Stimulated activated naive B cell treated with anti-CD40 and anti-IgM and Interleukin-4, amounts not matched to agents 10 μg/mL and 1 μg/mL and 100 μg/mL, for 72 hours (primary cell): ENCODE measurements around the gene KMT5B.

Source experiments
- ATAC-seq, 2 donors: fragments of 150-1000 bp; cut with Tn5 transposase; replicated peaks; 2 replicates each; pipeline ENCODE4 v1.10.0; 2021; ENCODE audit warnings: moderate library complexity in 1 of 2
- DNase-seq: peaks from one replicate; pipeline ENCODE4 v3.0.0; 2021
- H3K27ac Mint-ChIP-seq: one replicate; pipeline ENCODE4 v1.8.0; 2022; ENCODE audit warnings: mild to moderate bottlenecking, mixed read lengths
- H3K27me3 Mint-ChIP-seq, 2 donors: one replicate each; pipeline ENCODE4 v1.8.0; 2022; ENCODE audit warnings: mixed read lengths in 2 of 2
- H3K36me3 Mint-ChIP-seq, 2 donors: one replicate each; pipeline ENCODE4 v1.8.0; 2022; ENCODE audit warnings: mixed read lengths in 2 of 2, mild to moderate bottlenecking in 1 of 2
- H3K4me1 Mint-ChIP-seq, 2 donors: one replicate each; pipeline ENCODE4 v1.8.0; 2022; ENCODE audit warnings: mixed read lengths in 2 of 2, mild to moderate bottlenecking in 1 of 2
- H3K4me3 Mint-ChIP-seq, 2 donors: one replicate each; pipeline ENCODE4 v1.8.0; 2022; ENCODE audit warnings: mild to moderate bottlenecking in 2 of 2, mixed read lengths in 2 of 2, moderate library complexity in 1 of 2
- H3K9me3 Mint-ChIP-seq, 2 donors: one replicate each; pipeline ENCODE4 v1.8.0; 2022; ENCODE audit warnings: mixed read lengths in 2 of 2, mild to moderate bottlenecking in 1 of 2

KMT5B gene

GRCh38 chr11:68153742-68154141 is 59.4 kb downstream of the KMT5B start:
- H3K9me3 Mint-ChIP-seq: no peaks in the 10 kb centered on the region
- no peak for DNase-seq
- no peaks in the 10 kb centered on the region for H3K4me1 Mint-ChIP-seq
- no peak overlapping the region for H3K27ac Mint-ChIP-seq
- no peak for ATAC-seq
- H3K4me3 Mint-ChIP-seq: no peak overlapping the region
- H3K27me3 Mint-ChIP-seq: no peaks in the 10 kb centered on the region
- peaks cover 10 to 11% of the 10 kb centered on the region in 2 donors for H3K36me3 Mint-ChIP-seq

DNA sequence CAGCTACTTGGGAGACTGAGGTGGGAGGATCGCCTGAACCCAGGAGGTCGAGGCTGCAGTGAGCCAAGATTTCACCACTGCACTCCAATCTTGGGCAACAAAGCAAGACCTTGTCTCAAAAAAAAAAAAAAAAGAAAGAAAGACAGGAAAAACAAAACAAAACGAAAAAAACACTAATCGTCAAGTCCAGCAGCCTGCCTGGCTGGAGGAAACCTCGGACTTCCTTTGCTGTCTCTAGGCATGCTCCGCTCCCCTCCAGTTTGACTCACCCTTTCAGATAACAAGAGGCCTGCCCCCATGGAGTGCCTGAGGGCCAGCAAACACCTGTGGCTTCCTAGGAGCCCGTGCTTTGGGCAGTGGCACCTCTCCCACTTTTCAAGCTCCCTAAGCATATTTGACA is 63.1 kb downstream of the KMT5B start:
- H3K4me3 Mint-ChIP-seq: no peak overlapping the region
- no peaks in the 10 kb centered on the region for H3K9me3 Mint-ChIP-seq
- H3K27me3 Mint-ChIP-seq: peaks cover 0 to 4% of the 10 kb centered on the region in 2 donors
- no peaks in the 10 kb centered on the region for H3K36me3 Mint-ChIP-seq
- no peak overlapping the region for H3K27ac Mint-ChIP-seq
- H3K4me1 Mint-ChIP-seq: no peaks in the 10 kb centered on the region
- DNase-seq (no peak), ATAC-seq (no peak)

DNA sequence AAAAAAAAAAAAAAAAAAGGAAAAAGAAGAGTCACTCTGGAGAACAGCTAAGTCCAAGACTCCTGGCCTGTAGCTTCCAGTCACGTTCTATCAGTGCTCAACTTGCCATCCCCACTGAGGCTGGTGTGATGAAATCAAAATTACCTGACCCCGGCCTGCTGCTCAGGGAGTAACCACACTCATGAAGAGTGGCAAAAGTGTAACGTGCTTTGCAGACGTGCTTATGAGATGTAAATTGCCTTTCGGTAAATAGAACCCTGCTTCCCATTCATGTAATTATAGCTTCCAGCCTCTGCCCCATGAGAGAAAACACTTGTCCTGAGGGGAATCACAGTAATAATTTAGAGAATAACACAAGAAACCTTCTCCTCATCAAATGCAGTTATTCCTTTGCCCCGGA is 63.7 kb downstream of the KMT5B start:
- no peak overlapping the region for H3K27ac Mint-ChIP-seq
- no peak for ATAC-seq
- H3K4me1 Mint-ChIP-seq: no peaks in the 10 kb centered on the region
- no peaks in the 10 kb centered on the region for H3K9me3 Mint-ChIP-seq
- H3K4me3 Mint-ChIP-seq: no peak overlapping the region
- H3K36me3 Mint-ChIP-seq: no peaks in the 10 kb centered on the region
- DNase-seq: no peak
- peaks cover 0 to 4% of the 10 kb centered on the region in 2 donors for H3K27me3 Mint-ChIP-seq

DNA sequence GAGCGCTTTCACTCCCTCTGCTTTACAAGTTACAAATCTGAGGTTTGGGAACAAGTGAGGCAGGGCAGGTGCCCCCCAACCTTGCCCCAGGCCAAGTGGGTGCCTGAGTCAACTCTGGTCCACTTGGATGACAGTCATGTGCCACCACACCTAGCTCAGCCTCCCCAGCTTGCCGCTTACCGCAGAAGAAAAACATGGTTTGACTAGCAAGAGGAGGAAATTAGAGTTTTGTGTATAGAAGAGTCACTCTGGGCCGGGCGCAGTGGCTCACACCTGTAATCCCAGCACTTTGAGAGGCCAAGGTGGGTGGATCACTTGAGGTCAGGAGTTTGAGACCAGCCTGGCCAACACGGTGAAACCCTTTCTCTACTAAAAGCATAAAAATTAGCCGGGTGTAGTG is 64.2 kb downstream of the KMT5B start:
- no peaks in the 10 kb centered on the region for H3K36me3 Mint-ChIP-seq
- no peak overlapping the region for H3K27ac Mint-ChIP-seq
- H3K4me1 Mint-ChIP-seq: no peaks in the 10 kb centered on the region
- DNase-seq (no peak), ATAC-seq (no peak)
- no peaks in the 10 kb centered on the region for H3K9me3 Mint-ChIP-seq
- H3K27me3 Mint-ChIP-seq: peaks cover 0 to 4% of the 10 kb centered on the region in 2 donors
- no peak overlapping the region for H3K4me3 Mint-ChIP-seq

GRCh38 chr11:68148071-68148805 is 64.9 kb downstream of the KMT5B start:
- Mint-ChIP-seq H3K4me1 (no peaks in the 10 kb centered on the region), H3K27ac (no peak overlapping the region), H3K27me3 (peaks cover 0 to 4% of the 10 kb centered on the region in 2 donors), H3K36me3 (no peaks in the 10 kb centered on the region), H3K9me3 (no peaks in the 10 kb centered on the region), H3K4me3 (no peak overlapping the region)
- no peak for DNase-seq
- no peak for ATAC-seq

DNA sequence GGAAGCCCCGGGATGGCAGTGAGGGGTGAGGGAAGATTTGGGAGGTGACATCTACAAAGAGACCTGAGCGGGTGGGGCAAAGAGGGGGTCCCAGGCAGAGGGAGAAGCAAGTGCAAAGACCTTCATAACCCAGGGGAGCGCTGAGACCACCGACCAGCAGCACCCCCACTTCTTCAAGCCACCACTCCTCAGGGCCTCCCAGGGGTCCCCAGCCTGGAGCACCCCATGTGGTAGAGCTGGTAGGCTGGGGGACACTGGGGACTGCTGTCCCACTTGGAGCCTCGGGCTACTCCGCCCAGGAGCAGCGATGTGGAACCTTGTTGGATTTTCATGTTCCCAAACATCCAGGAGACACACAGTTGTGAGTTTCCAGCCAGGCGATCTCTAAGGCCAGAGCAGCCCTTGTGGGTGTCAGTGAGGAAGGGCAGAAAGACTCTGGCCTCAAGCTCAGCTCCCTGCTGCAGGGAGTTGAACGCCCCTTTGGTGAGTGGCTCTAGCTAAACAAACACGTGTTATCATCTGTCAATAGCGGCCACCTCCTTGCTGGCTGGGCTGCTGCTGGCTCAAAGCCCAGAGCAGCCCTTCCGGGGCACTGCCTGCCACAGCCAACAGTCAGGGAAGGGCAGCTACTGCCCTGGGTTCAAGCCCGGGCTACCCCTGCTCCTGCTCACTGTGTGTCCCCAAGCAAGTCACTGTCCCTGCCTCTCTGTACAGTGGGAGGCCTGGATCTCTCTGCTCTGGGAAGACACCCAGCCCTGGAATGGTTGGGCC is 66.2 kb downstream of the KMT5B start:
- ATAC-seq: no peak
- Mint-ChIP-seq H3K4me3 (no peak overlapping the region), H3K27me3 (peaks cover 0 to 4% of the 10 kb centered on the region in 2 donors), H3K9me3 (no peaks in the 10 kb centered on the region), H3K36me3 (no peaks in the 10 kb centered on the region), H3K4me1 (peaks cover 0 to 8% of the 10 kb centered on the region in 2 donors), H3K27ac (no peak overlapping the region)
- DNase-seq: no peak

DNA sequence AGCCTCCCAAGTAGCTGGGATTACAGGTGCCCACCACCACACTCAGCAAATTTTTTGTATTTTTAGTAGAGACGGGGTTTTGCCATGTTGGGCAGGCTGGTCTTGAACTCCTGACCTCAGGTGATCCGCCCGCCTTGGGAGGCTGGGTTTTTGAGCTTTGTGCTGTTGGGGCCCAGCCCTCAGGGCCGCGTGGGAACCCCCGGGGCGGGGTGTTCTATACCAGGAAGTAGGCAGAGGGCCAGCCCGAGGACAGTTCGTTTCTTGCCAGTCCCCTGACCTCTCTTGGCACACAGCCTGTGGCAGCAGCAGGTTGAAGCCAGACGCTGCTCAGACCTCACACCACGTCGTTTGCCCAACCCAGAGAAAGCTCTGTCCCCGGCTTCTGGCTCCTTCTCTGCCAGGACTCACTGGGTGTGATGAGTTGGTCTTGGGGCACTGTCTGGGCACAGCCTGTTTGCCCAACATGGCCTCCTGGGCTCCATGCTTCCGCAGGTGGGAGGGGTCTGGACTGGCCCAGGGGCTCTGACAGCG is 67.0 kb downstream of the KMT5B start:
- Mint-ChIP-seq H3K4me3 (no peak overlapping the region), H3K4me1 (peaks cover 5 to 17% of the 10 kb centered on the region in 2 donors), H3K36me3 (no peaks in the 10 kb centered on the region), H3K9me3 (no peaks in the 10 kb centered on the region), H3K27ac (no peak overlapping the region), H3K27me3 (peaks cover 0 to 4% of the 10 kb centered on the region in 2 donors)
- no peak for ATAC-seq
- no peak for DNase-seq

DNA sequence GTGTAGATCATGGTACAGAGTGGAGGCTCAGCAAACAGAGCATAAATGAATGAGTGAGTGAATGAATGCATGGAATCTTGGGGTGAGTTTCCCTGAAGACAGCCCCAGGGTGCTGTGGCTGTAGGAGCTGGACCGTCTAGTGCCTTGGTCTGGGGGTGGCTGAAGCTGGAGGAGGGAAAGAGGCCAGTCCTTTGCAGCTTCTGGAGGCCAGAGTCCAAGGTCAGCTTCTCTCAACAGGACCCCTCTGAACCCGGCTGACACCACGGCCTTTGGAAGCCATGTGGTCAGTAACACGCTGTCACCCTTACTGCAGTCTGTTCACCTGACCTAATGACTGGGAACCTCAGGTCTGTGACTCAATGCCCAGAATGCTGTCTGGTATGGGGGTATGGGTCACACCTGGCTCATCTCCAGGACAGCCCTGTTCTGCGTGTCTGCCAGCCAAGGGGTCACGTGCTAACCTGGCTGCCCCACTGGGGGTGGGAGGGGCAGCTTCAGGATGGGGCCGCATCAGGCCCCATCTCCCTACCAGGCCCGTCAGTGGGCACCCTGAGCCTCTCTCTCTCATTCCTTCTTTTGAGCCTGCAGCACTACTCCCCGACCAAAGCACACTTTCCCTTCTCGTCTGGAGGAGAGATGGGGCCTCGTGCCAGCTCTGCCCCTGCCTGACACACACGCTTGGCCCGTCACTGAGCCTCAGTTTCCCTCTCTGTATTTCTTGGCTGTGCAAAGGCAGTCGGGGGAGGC is 67.8 kb downstream of the KMT5B start:
- DNase-seq (no peak), ATAC-seq (no peak)
- no peak overlapping the region for H3K27ac Mint-ChIP-seq

GRCh38 chr11:68143310-68143689 is 69.8 kb downstream of the KMT5B start:
- H3K9me3 Mint-ChIP-seq: no peaks in the 10 kb centered on the region
- peaks cover 6 to 8% of the 10 kb centered on the region in 2 donors for H3K27me3 Mint-ChIP-seq
- ATAC-seq: no peak
- DNase-seq: no peak
- H3K36me3 Mint-ChIP-seq: no peaks in the 10 kb centered on the region
- H3K27ac Mint-ChIP-seq: peak overlapping the region; percentile 20
- H3K4me1 Mint-ChIP-seq: peaks cover 6 to 22% of the 10 kb centered on the region in 2 donors
- no peak overlapping the region for H3K4me3 Mint-ChIP-seq

More for the DNA sequence above, 67.8 kb downstream of the KMT5B start:
- Mint-ChIP-seq H3K9me3 (no peaks in the 10 kb centered on the region), H3K27me3 (peaks cover 0 to 4% of the 10 kb centered on the region in 2 donors), H3K36me3 (no peaks in the 10 kb centered on the region), H3K4me3 (no peak overlapping the region), H3K4me1 (peaks cover 6 to 22% of the 10 kb centered on the region in 2 donors)

- H3K9me3 Mint-ChIP-seq: no peaks in the 10 kb centered on the region
- H3K4me3 Mint-ChIP-seq: no peak overlapping the region
- peak overlapping the region; percentile 20 for H3K27ac Mint-ChIP-seq
- DNase-seq: no peak
- H3K36me3 Mint-ChIP-seq: no peaks in the 10 kb centered on the region
- peaks cover 6 to 22% of the 10 kb centered on the region in 2 donors for H3K4me1 Mint-ChIP-seq
- ATAC-seq: peak; percentile 17 to 24
- peaks cover 13% of the 10 kb centered on the region in 2 donors for H3K27me3 Mint-ChIP-seq
Observed at GRCh38 chr11:68142441-68143309, 70.4 kb downstream of the KMT5B start.

DNA sequence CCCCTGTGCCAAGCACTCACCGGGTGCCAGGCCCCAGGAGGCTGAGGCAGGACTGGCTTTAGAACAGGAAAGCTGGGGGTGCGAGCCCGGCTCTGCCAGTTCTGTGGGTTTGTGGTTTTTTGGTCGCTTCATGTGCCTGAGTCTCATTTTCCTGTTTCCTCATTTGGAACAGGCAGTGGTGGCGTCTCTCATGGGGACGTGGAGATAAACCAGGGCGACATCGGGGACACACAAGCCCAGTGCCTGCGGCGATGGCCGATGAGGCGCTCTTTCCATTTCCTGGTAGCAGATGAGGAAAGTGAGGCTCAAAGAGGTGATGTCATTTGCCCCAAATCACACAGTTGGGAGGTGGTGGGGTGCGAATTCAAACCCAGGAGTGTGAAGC is 71.1 kb downstream of the KMT5B start:
- Mint-ChIP-seq H3K9me3 (no peaks in the 10 kb centered on the region), H3K27me3 (peaks cover 14 to 15% of the 10 kb centered on the region in 2 donors), H3K27ac (no peak overlapping the region), H3K4me1 (peaks cover 6 to 22% of the 10 kb centered on the region in 2 donors), H3K4me3 (peak overlapping the region in 1 of 2 donors; percentile 21), H3K36me3 (no peaks in the 10 kb centered on the region)
- DNase-seq (peak; percentile 32), ATAC-seq (peak; percentile 77 to 79)

GRCh38 chr11:68141246-68142027 is 71.7 kb downstream of the KMT5B start:
- no peak for DNase-seq
- H3K9me3 Mint-ChIP-seq: no peaks in the 10 kb centered on the region
- H3K27me3 Mint-ChIP-seq: peaks cover 14 to 15% of the 10 kb centered on the region in 2 donors
- H3K36me3 Mint-ChIP-seq: no peaks in the 10 kb centered on the region
- no peak overlapping the region for H3K4me3 Mint-ChIP-seq
- H3K4me1 Mint-ChIP-seq: peaks cover 6 to 22% of the 10 kb centered on the region in 2 donors
- ATAC-seq: peak; percentile 35 to 38
- no peak overlapping the region for H3K27ac Mint-ChIP-seq
